Skeletal muscle tissue (tissue), 4 donors: ENCODE results near the gene CEBPG. TPM values are rescaled to one million over a fixed set of nuclear protein-coding genes. Genes with fewer than 3 reads are reported as not detected.
A peak's percentile ranks its signal among the peaks of the same experiment; 100 is the strongest.

ENCODE experiments used
- H3K27ac ChIP-seq: one replicate; pipeline ENCODE4 v1.7.0; 2013; ENCODE audit warnings: mild to moderate bottlenecking, low read depth, low read length, inconsistent platforms
- H3K27me3 ChIP-seq, 3 donors: one replicate each; pipeline ENCODE4 v1.7.0; 2013; ENCODE audit warnings: low read length in 3 of 3; ENCODE audit not compliant: control insufficient read depth in 3 of 3, insufficient read depth in 3 of 3
- H3K36me3 ChIP-seq, 3 donors: one replicate each; pipeline ENCODE4 v1.7.0; 2013; ENCODE audit warnings: low read length in 3 of 3; ENCODE audit not compliant: control insufficient read depth in 3 of 3, insufficient read depth in 3 of 3
- H3K4me1 ChIP-seq, 3 donors: one replicate each; pipeline ENCODE4 v1.7.0; 2013; ENCODE audit warnings: low read length in 3 of 3, mild to moderate bottlenecking in 3 of 3; ENCODE audit not compliant: control insufficient read depth in 3 of 3, insufficient read depth in 3 of 3
- H3K4me3 ChIP-seq, 3 donors: one replicate each; pipeline ENCODE4 v1.7.0; 2013; ENCODE audit warnings: low read length in 3 of 3
- H3K9ac ChIP-seq, 3 donors: one replicate each; pipeline ENCODE4 v1.7.0; 2013; ENCODE audit warnings: low read length in 3 of 3, mild to moderate bottlenecking in 3 of 3, moderate library complexity in 2 of 3, low read depth in 1 of 3
- H3K9me3 ChIP-seq, 3 donors: one replicate each; pipeline ENCODE4 v1.7.0; 2013; ENCODE audit warnings: low read length in 3 of 3; ENCODE audit not compliant: control insufficient read depth in 3 of 3
- total RNA-seq: library from RNA; depleted of rRNA; stranded (reverse); fragments of >200 nt; gene quantifications from one replicate; pipeline ENCODE4 v1.2.3, GENCODE V29; 2014
- donor health status: Osteomylitis.

Gene CEBPG
- total RNA-seq, 1 donor from 2014 or later = 14.1 TPM

- no peak overlapping the region for H3K27ac ChIP-seq
- no peaks in the 10 kb centered on the region for H3K27me3 ChIP-seq
- H3K4me3 ChIP-seq = no peak overlapping the region
- H3K4me1 ChIP-seq = peaks cover 0 to 2% (median 0%) of the 10 kb centered on the region in 3 donors
- H3K9ac ChIP-seq = no peak overlapping the region
- H3K36me3 ChIP-seq = no peaks in the 10 kb centered on the region
- H3K9me3 ChIP-seq = no peaks in the 10 kb centered on the region
Measured at GRCh38 chr19:33429891-33430673, 56.6 kb downstream of the CEBPG start.

GRCh38 chr19:33430674-33431277, 57.3 kb downstream of the CEBPG start:
- Histone ChIP-seq H3K27ac (no peak overlapping the region), H3K9ac (no peak overlapping the region), H3K9me3 (no peaks in the 10 kb centered on the region), H3K36me3 (peaks cover 0 to 3% (median 0%) of the 10 kb centered on the region in 3 donors), H3K4me1 (peaks cover 0 to 2% (median 0%) of the 10 kb centered on the region in 3 donors), H3K27me3 (no peaks in the 10 kb centered on the region), H3K4me3 (no peak overlapping the region)

- H3K4me1 ChIP-seq = peaks cover 0 to 2% (median 0%) of the 10 kb centered on the region in 3 donors
- no peak overlapping the region for H3K4me3 ChIP-seq
- H3K27ac ChIP-seq = no peak overlapping the region
- H3K9me3 ChIP-seq = no peaks in the 10 kb centered on the region
- peak overlapping the region in 1 of 3 donors; percentile 33 for H3K9ac ChIP-seq
- no peaks in the 10 kb centered on the region for H3K27me3 ChIP-seq
- peaks cover 0 to 3% (median 0%) of the 10 kb centered on the region in 3 donors for H3K36me3 ChIP-seq
Measured at GRCh38 chr19:33432015-33432414, 58.5 kb downstream of the CEBPG start.

Other genes starting within 250 kb of the CEBPG start
- not detected for gene WDR88, start 241.6 kb upstream of the CEBPG start, total RNA-seq
- gene LRP3, start 179.4 kb upstream of the CEBPG start, total RNA-seq = 19.3 TPM
- 9.4 TPM for gene SLC7A10, start 147.9 kb upstream of the CEBPG start, total RNA-seq
- gene CEBPA, start 71.2 kb upstream of the CEBPG start, total RNA-seq = 17.2 TPM
- 24.0 TPM for gene PEPD, start 148.1 kb downstream of the CEBPG start, total RNA-seq
- gene CHST8, start 248.2 kb downstream of the CEBPG start, total RNA-seq = not detected